HepG2 (cell line): ENCODE measurements around the gene AUH. TPM values are rescaled to one million over a fixed set of nuclear protein-coding genes. Genes with fewer than 3 reads are reported as not detected.

Experiments
- ARID4A ChIP-seq: sonication (generic); formaldehyde crosslinking; IDR thresholded peaks from 2 replicates; pipeline ENCODE4 v1.5.0; 2020; ENCODE audit warnings: mild to moderate bottlenecking, missing genetic modification reagents, borderline replicate concordance
- ATAD3A ChIP-seq: sonication (generic); formaldehyde crosslinking; IDR thresholded peaks from 2 replicates; pipeline ENCODE4 v1.4.0; 2020; ENCODE audit warnings: missing genetic modification reagents
- DNMT1 ChIP-seq: sonication (generic); formaldehyde crosslinking; IDR thresholded peaks from 2 replicates; pipeline ENCODE4 v1.5.1; 2020; ENCODE audit warnings: mild to moderate bottlenecking, missing genetic modification reagents
- E2F1 ChIP-seq: sonication (generic); formaldehyde crosslinking; IDR thresholded peaks from 2 replicates; pipeline ENCODE4 v1.5.0; 2020; ENCODE audit warnings: missing genetic modification reagents
- GABPA ChIP-seq, 2 experiments: IDR thresholded peaks; 2 replicates each; pipeline ENCODE4 v1.6.1; 2011 to 2016; ENCODE audit warnings: low read depth in 2 of 2, low read length in 1 of 2, missing biosample characterization in 1 of 2, missing genetic modification characterization in 1 of 2
- KLF6 ChIP-seq: IDR thresholded peaks from 2 replicates; pipeline ENCODE4 v1.8.0; 2016; ENCODE audit warnings: missing biosample characterization, missing genetic modification reagents
- MED8 ChIP-seq: sonication (generic); formaldehyde crosslinking; IDR thresholded peaks from 2 replicates; pipeline ENCODE4 v1.8.1; 2023; ENCODE audit warnings: mild to moderate bottlenecking, missing genetic modification reagents; ENCODE audit not compliant: insufficient replicate concordance
- MXD4 ChIP-seq: IDR thresholded peaks from 2 replicates; pipeline ENCODE4 v1.6.1; 2016; ENCODE audit warnings: mild to moderate bottlenecking, missing biosample characterization, missing genetic modification reagents
- MXI1 ChIP-seq: IDR thresholded peaks from 3 replicates; pipeline ENCODE4 v1.6.1; 2012; ENCODE audit warnings: low read depth, low read length, inconsistent platforms, borderline replicate concordance
- NCOA2 ChIP-seq: sonication (generic); formaldehyde crosslinking; IDR thresholded peaks from 2 replicates; pipeline ENCODE4 v1.8.0; 2022; ENCODE audit warnings: inconsistent platforms
- STAG1 ChIP-seq: sonication (generic); formaldehyde crosslinking; IDR thresholded peaks from 2 replicates; pipeline ENCODE4 v1.4.0; 2020; ENCODE audit warnings: missing genetic modification reagents
- TFAP4 ChIP-seq: sonication (generic); IDR thresholded peaks from 2 replicates; pipeline ENCODE4 v1.6.1; 2016; ENCODE audit warnings: low read depth, borderline replicate concordance
- TFDP2 ChIP-seq: sonication (generic); formaldehyde crosslinking; IDR thresholded peaks from 2 replicates; pipeline ENCODE4 v1.4.0; 2020; ENCODE audit warnings: missing genetic modification reagents
- TGIF2 ChIP-seq: IDR thresholded peaks from 2 replicates; pipeline ENCODE4 v1.6.1; 2016; ENCODE audit warnings: control low read depth, missing compliant biosample characterization
- ZFP36L2 ChIP-seq: sonication (generic); formaldehyde crosslinking; IDR thresholded peaks from 2 replicates; pipeline ENCODE4 v1.4.0; 2020; ENCODE audit warnings: missing genetic modification reagents
- ZNF350 ChIP-seq: sonication (generic); formaldehyde crosslinking; IDR thresholded peaks from 2 replicates; pipeline ENCODE4 v1.4.0; 2020; ENCODE audit warnings: mild to moderate bottlenecking, low read depth, missing genetic modification reagents, borderline replicate concordance
- ZNF850 ChIP-seq: sonication (generic); formaldehyde crosslinking; conservative IDR thresholded peaks from 2 replicates; pipeline ENCODE4 v1.9.0; 2021; ENCODE audit warnings: mild to moderate bottlenecking, missing genetic modification reagents
- ZNF878 ChIP-seq: sonication (generic); formaldehyde crosslinking; IDR thresholded peaks from 2 replicates; pipeline ENCODE4 v1.8.1; 2023; ENCODE audit warnings: mild to moderate bottlenecking, missing genetic modification reagents, moderate library complexity
- polyA plus RNA-seq, 8 experiments: library from polyadenylated mRNA; depleted of rRNA in 3 of 8; stranded (reverse) in 7 of 8; unstranded in 1 of 8; fragments of >200 nt; fragmentation: Illumina TruSeq in 4 of 8; extraction: Trizol in 4 of 8; gene quantifications; 2 replicates each; pipeline versions ENCODE4 v1.2.1 to v1.2.3, GENCODE V29; 2011 to 2016; ENCODE audit warnings: low read depth in 4 of 8, missing spikeins in 1 of 8, mixed read lengths in 1 of 8; ENCODE audit not compliant: insufficient read depth in 1 of 8
- total RNA-seq, 5 experiments: library from RNA; depleted of rRNA; stranded (reverse); fragments of >200 nt; fragmentation: Illumina TruSeq; extraction: Trizol; gene quantifications; 2 replicates each; pipeline ENCODE4 v1.2.3, GENCODE V29; 2016; ENCODE audit warnings: low read depth in 1 of 5

The AUH gene
- total and polyA plus RNA-seq, 2 of the 13 experiments (the other 11 are each of a cell fraction or from before 2014, with no cell fraction given) = 25.8 to 31.9 TPM

- peak; percentile 21; the same call in 1 of the 2 replicates for TF ChIP-seq ARID4A (CRISPR knock-in tag)
- TF ChIP-seq TFAP4 = no peak
- TF ChIP-seq ZFP36L2 = no peak
- peak; percentile 68; the same call in 1 of the 2 replicates for TF ChIP-seq MXD4 (CRISPR knock-in tag)
- TF ChIP-seq MED8 (CRISPR knock-in tag) = peak; percentile 24
- TF ChIP-seq E2F1 (CRISPR knock-in tag) = no peak
- TF ChIP-seq ZNF878 (CRISPR knock-in tag) = no peak
- TF ChIP-seq TFDP2 (CRISPR knock-in tag) = no peak
- no peak for TF ChIP-seq TGIF2 (CRISPR knock-in tag)
- no peak for TF ChIP-seq ATAD3A (CRISPR knock-in tag)
- TF ChIP-seq DNMT1 (CRISPR knock-in tag) = no peak
- TF ChIP-seq ZNF350 (CRISPR knock-in tag) = no peak
- no peak for TF ChIP-seq KLF6 (CRISPR knock-in tag)
- TF ChIP-seq MXI1 = no peak; the same call in 2 of the 3 replicates
- peak; percentile 86 for TF ChIP-seq NCOA2 (CRISPR knock-in tag)
- TF ChIP-seq GABPA (IDR thresholded peaks at IDR 0.05; ENCODE audit: low read depth, low read length) = no peak
- TF ChIP-seq GABPA (CRISPR knock-in tag; IDR thresholded peaks at IDR 0.05; ENCODE audit: low read depth) = no peak
- no peak for TF ChIP-seq STAG1 (CRISPR knock-in tag)
- TF ChIP-seq ZNF850 (CRISPR knock-in tag) = no peak
These were observed 153.8 kb downstream of the AUH start (continued) for GRCh38 chr9:91207729-91208418.
